ENCODE results near the gene OR4L1.
"Not testable (repeated sequence)": the region's sequence is repeated elsewhere in the genome, so short reads cannot be mapped to it uniquely, and the experiment has no call there.

DNA sequence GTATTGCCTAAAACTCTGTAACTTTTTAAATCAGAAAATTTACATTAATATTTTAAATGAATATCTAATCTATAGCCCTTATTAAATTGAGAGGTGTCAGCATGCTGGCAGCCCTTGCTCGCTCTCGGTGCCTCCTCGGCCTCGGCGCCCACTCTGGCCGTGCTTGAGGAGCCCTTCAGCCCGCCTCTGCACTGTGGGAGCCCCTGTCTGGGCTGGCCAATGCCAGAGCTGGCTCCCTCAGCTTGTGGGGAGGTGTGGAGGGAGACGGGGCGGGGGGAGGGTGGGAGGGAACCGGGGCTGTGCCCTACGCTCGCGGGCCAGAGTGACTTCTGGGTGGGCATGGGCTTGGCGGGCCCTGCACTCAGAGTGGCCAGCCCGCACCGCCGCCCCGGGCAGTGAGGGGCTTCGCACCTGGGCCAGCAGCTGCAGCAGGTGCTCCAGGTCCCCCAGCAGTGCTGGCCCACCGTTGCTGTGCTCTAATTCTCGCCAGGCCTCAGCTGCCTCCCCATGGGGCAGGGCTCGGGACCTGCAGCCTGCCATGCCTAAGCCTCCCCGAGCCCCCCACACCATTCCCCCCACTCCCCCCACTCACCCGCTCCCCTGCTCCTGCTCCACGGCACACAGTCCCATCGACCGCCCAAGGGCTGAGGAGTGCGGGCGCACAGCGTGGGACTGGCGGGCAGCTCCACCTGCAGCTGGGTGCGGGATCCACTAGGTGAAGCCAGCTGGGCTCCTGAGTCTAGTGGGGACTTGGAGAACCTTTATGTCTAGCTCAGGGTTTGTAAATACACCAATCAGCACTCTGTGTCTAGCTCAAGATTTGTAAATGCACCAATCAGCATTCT, 39.3 kb downstream of the OR4L1 start:
- TF ChIP-seq, protein P1, sequence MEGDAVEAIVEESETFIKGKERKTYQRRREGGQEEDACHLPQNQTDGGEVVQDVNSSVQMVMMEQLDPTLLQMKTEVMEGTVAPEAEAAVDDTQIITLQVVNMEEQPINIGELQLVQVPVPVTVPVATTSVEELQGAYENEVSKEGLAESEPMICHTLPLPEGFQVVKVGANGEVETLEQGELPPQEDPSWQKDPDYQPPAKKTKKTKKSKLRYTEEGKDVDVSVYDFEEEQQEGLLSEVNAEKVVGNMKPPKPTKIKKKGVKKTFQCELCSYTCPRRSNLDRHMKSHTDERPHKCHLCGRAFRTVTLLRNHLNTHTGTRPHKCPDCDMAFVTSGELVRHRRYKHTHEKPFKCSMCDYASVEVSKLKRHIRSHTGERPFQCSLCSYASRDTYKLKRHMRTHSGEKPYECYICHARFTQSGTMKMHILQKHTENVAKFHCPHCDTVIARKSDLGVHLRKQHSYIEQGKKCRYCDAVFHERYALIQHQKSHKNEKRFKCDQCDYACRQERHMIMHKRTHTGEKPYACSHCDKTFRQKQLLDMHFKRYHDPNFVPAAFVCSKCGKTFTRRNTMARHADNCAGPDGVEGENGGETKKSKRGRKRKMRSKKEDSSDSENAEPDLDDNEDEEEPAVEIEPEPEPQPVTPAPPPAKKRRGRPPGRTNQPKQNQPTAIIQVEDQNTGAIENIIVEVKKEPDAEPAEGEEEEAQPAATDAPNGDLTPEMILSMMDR (IDR thresholded peaks at IDR 0.05), result not testable (repeated sequence)
- TF ChIP-seq POLR2A (IDR thresholded peaks at IDR 0.05), result not testable (repeated sequence)

Measured in vagina (tissue), 2 donors.